ENCODE results near the gene VARS1. TPM values are rescaled to one million over a fixed set of nuclear protein-coding genes. Genes with fewer than 3 reads are reported as not detected.

Gene VARS1
- total and polyA plus RNA-seq, 2 experiments from 2014 or later = 39.1 to 47.6 TPM

DNA sequence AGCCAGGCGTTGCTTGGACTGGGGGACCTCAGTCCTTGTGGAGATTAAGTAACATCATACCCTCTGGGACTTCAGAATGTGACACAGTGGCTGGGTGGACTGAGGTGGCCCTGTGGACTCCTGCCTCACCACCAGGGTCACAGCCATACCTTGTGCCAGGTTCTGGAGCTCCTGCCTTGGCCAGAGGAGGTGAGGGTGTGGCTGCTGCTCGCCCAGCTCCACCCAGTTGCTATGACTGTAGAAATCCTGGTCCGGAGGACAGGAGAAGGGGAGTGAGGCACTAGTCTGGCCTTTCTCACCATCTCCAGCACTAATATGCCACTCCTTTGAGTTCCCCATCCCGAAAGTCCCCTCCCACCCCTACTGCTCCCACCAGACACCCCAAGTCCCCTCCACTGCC lies 20.4 kb downstream of the VARS1 start:
- Histone ChIP-seq H3K9me3 (ENCODE audit: low read depth) (no peaks in the 10 kb centered on the region), H3K36me3 (ENCODE audit: low read depth) (no peaks in the 10 kb centered on the region), H4K20me1 (ENCODE audit: insufficient read depth) (no peaks in the 10 kb centered on the region), H3K27ac (no peak overlapping the region), H3K9me2 (ENCODE audit: insufficient read depth) (no peaks in the 10 kb centered on the region), H3F3A (ENCODE audit: insufficient read depth) (peaks cover 7% of the 10 kb centered on the region; the same call in 1 of the 2 replicates), H3K9ac (no peak overlapping the region), H3K4me3 (no peak overlapping the region), H3K79me2 (ENCODE audit: insufficient read depth) (no peaks in the 10 kb centered on the region), H3K4me1 (ENCODE audit: insufficient read depth) (peaks cover 13% of the 10 kb centered on the region), H3K27me3 (replicated peaks; ENCODE audit: insufficient read depth) (no peaks in the 10 kb centered on the region), H3K4me2 (ENCODE audit: unreplicated experiment) (no peak overlapping the region), H2AFZ (no peak overlapping the region)
- no peak for DNase-seq
- TF ChIP-seq EZH2 (IDR thresholded peaks at IDR 0.05; ENCODE audit: insufficient read depth, poor library complexity, severe bottlenecking) = no peak
- TF ChIP-seq EZH2phosphoT487 (IDR thresholded peaks at IDR 0.05; ENCODE audit: insufficient read depth, low read depth) = no peak
- 74 to 90% methylated on average over 3 to 4 of the region's 4 CpGs for WGBS, 2 experiments (ENCODE audit: low coverage in 1 of 2, low lambda C conversion rate in 2 of 2, missing lambda C conversion rate in 2 of 2)
- in situ Hi-C loops (cut with MboI) = no loop called here

DNA sequence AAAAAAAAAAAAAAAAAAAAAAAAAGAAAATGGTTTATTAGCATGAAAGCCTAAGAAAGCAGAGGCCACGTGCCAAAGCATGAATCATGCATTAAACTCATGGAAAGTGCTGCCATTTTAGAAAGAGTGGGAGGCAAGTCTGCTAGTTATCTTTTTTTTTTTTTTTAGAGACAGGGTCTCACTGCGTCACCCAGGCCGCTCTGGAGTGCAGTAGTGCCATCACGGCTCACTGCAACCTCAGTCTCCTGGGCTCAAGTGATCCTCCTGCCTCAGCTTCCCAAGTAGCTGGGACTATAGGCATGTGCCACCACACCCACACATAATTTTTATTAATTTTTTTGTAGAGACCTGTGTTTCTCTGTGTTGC lies 23.6 kb downstream of the VARS1 start:
- Histone ChIP-seq H3K4me1 (ENCODE audit: insufficient read depth) (peaks cover 6% of the 10 kb centered on the region), H3K4me2 (ENCODE audit: unreplicated experiment) (no peak overlapping the region), H4K20me1 (ENCODE audit: insufficient read depth) (no peaks in the 10 kb centered on the region), H3K9me2 (ENCODE audit: insufficient read depth) (no peaks in the 10 kb centered on the region), H3K27ac (no peak overlapping the region), H3F3A (ENCODE audit: insufficient read depth) (no peaks in the 10 kb centered on the region), H3K36me3 (ENCODE audit: low read depth) (no peaks in the 10 kb centered on the region), H3K27me3 (replicated peaks; ENCODE audit: insufficient read depth) (no peaks in the 10 kb centered on the region), H3K79me2 (ENCODE audit: insufficient read depth) (no peaks in the 10 kb centered on the region), H3K4me3 (no peak overlapping the region), H3K9ac (no peak overlapping the region), H3K9me3 (ENCODE audit: low read depth) (no peaks in the 10 kb centered on the region), H2AFZ (no peak overlapping the region)
- 73 to 83% methylated on average over 4 of the region's 4 CpGs for WGBS, 2 experiments (ENCODE audit: low coverage in 1 of 2, low lambda C conversion rate in 2 of 2, missing lambda C conversion rate in 2 of 2)
- peak; percentile 57 for DNase-seq
- in situ Hi-C loops (cut with MboI) = no loop called here
- TF ChIP-seq EZH2phosphoT487 (IDR thresholded peaks at IDR 0.05; ENCODE audit: insufficient read depth, low read depth) = no peak
- no peak for TF ChIP-seq EZH2 (IDR thresholded peaks at IDR 0.05; ENCODE audit: insufficient read depth, poor library complexity, severe bottlenecking)

DNA sequence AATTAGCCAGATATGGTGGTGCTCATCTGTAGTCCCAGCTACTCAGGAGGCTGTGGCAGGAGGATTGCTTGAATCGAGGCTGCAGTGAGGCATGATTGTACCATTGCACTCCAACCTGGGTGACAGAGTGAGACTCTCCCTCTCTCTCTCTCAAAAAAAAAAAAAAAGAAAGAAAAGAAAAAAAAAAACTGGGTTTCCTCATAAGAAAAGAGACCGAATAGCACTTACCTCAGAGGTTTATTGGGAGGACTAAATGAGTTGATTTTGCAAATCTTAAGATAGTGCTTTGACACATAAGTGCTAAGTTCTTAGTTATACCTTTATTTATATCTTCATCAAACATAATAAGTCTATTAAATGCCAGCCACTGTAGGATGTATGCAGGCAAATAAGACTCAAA lies 24.7 kb downstream of the VARS1 start:
- Histone ChIP-seq H3F3A (ENCODE audit: insufficient read depth) (no peaks in the 10 kb centered on the region), H3K9ac (no peak overlapping the region), H3K9me3 (ENCODE audit: low read depth) (no peaks in the 10 kb centered on the region), H3K79me2 (ENCODE audit: insufficient read depth) (no peaks in the 10 kb centered on the region), H3K27ac (no peak overlapping the region), H3K36me3 (ENCODE audit: low read depth) (no peaks in the 10 kb centered on the region), H3K4me2 (ENCODE audit: unreplicated experiment) (no peak overlapping the region), H4K20me1 (ENCODE audit: insufficient read depth) (no peaks in the 10 kb centered on the region), H3K4me1 (ENCODE audit: insufficient read depth) (no peaks in the 10 kb centered on the region), H3K9me2 (ENCODE audit: insufficient read depth) (no peaks in the 10 kb centered on the region), H3K27me3 (replicated peaks; ENCODE audit: insufficient read depth) (no peaks in the 10 kb centered on the region), H3K4me3 (no peak overlapping the region), H2AFZ (no peak overlapping the region)
- no peak for DNase-seq
- TF ChIP-seq EZH2 (IDR thresholded peaks at IDR 0.05; ENCODE audit: insufficient read depth, poor library complexity, severe bottlenecking) (no peak), EZH2phosphoT487 (IDR thresholded peaks at IDR 0.05; ENCODE audit: insufficient read depth, low read depth) (no peak)
- WGBS, 2 experiments (ENCODE audit: low coverage in 1 of 2, low lambda C conversion rate in 2 of 2, missing lambda C conversion rate in 2 of 2) = 97 to 100% methylated on average over 2 of the region's 2 CpGs
- in situ Hi-C loops (cut with MboI) = no loop called here

DNA sequence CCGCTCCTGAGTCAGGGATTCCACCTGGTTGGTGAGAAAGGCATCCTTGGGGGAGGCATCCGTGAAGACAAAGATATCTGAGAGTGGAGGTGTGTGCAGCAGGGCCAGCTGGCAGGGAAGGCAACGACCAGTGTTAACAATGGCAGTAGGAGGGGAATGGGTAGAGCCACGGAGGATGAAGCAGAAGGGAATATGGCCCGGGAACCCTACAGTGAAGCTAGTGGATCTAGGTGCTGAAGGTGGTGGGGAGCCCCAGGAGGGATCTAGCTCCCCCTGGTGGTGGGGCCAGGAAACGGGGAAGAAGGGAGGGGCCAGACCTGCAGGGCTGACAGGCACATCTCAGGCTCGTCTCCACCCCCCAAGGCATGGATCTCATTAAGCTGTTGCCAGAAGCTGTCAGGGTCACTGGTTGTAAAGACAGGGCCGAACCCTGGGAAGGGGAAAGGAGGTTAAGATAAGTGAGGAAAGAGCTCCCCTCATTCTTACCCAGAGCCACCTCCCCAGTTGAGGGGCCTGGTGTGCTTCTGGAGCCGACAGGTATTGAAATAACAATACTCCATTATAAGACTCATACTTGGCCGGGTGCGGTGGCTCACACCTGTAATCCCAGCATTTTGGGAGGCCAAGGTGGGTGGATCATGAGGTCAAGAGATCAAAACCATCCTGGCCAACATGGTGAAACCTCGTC lies 25.7 kb downstream of the VARS1 start:
- no peaks in the 10 kb centered on the region for H4K20me1 ChIP-seq (ENCODE audit: insufficient read depth)
- no peaks in the 10 kb centered on the region for H3K9me2 ChIP-seq (ENCODE audit: insufficient read depth)
- H3K79me2 ChIP-seq (ENCODE audit: insufficient read depth) = no peaks in the 10 kb centered on the region
- H3K4me3 ChIP-seq = no peak overlapping the region
- in situ Hi-C loops (cut with MboI) = no loop called here
- DNase-seq = peak; percentile 60
- no peak overlapping the region for H2AFZ ChIP-seq
- no peak overlapping the region for H3K27ac ChIP-seq
- 74 to 75% methylated on average over 12 of the region's 12 CpGs for WGBS, 2 experiments (ENCODE audit: low coverage in 1 of 2, low lambda C conversion rate in 2 of 2, missing lambda C conversion rate in 2 of 2)
- H3F3A ChIP-seq (ENCODE audit: insufficient read depth) = no peaks in the 10 kb centered on the region
- H3K9ac ChIP-seq = no peak overlapping the region
- TF ChIP-seq EZH2phosphoT487 (IDR thresholded peaks at IDR 0.05; ENCODE audit: insufficient read depth, low read depth) (no peak), EZH2 (IDR thresholded peaks at IDR 0.05; ENCODE audit: insufficient read depth, poor library complexity, severe bottlenecking) (no peak)
- no peaks in the 10 kb centered on the region for H3K27me3 ChIP-seq (replicated peaks; ENCODE audit: insufficient read depth)
- H3K9me3 ChIP-seq (ENCODE audit: low read depth) = no peaks in the 10 kb centered on the region
- no peaks in the 10 kb centered on the region for H3K4me1 ChIP-seq (ENCODE audit: insufficient read depth)
- H3K4me2 ChIP-seq (ENCODE audit: unreplicated experiment) = no peak overlapping the region
- H3K36me3 ChIP-seq (ENCODE audit: low read depth) = no peaks in the 10 kb centered on the region
